Measurements from ENCODE around the gene TSPAN18. TPM values are rescaled to one million over a fixed set of nuclear protein-coding genes. Genes with fewer than 3 reads are reported as not detected.

TSPAN18 gene
- total RNA-seq, 1 experiment from 2014 or later, result 1.8 TPM

- no peaks in the 10 kb centered on the region for H3K9me2 ChIP-seq (replicated peaks; ENCODE audit: insufficient read depth, low read length)
- H3K9me3 ChIP-seq (ENCODE audit: low read length), result peaks cover 3% of the 10 kb centered on the region; the same call in 1 of the 2 replicates
- no peaks in the 10 kb centered on the region for H3K36me3 ChIP-seq (ENCODE audit: insufficient read depth, low read length)
- DNase-seq, result no peak
- H4K20me1 ChIP-seq (ENCODE audit: insufficient read depth, low read depth, low read length), result no peaks in the 10 kb centered on the region
- H3K27me3 ChIP-seq (ENCODE audit: low read length), result no peaks in the 10 kb centered on the region
- no peak overlapping the region for H3K27ac ChIP-seq (ENCODE audit: low read length)
- no peak overlapping the region for H3K9ac ChIP-seq (ENCODE audit: low read length)
- no peaks in the 10 kb centered on the region for H3K79me2 ChIP-seq (ENCODE audit: low read length)
- no peak overlapping the region for H3K4me2 ChIP-seq (ENCODE audit: low read depth, low read length, poor library complexity, severe bottlenecking)
- H3K4me3 ChIP-seq (ENCODE audit: low read length), result no peak overlapping the region
- H2AFZ ChIP-seq (ENCODE audit: low read length), result no peak overlapping the region
- H3K4me1 ChIP-seq (ENCODE audit: low read length), result no peaks in the 10 kb centered on the region
Observed at GRCh38 chr11:44851496-44851895, 124.7 kb downstream of the TSPAN18 start.

GRCh38 chr11:44852159-44852747, 125.5 kb downstream of the TSPAN18 start:
- no peaks in the 10 kb centered on the region for H3K27me3 ChIP-seq (ENCODE audit: low read length)
- peaks cover 3% of the 10 kb centered on the region; the same call in 1 of the 2 replicates for H3K9me3 ChIP-seq (ENCODE audit: low read length)
- no peak overlapping the region for H3K9ac ChIP-seq (ENCODE audit: low read length)
- no peaks in the 10 kb centered on the region for H3K9me2 ChIP-seq (replicated peaks; ENCODE audit: insufficient read depth, low read length)
- H3K27ac ChIP-seq (ENCODE audit: low read length), result no peak overlapping the region
- no peaks in the 10 kb centered on the region for H3K79me2 ChIP-seq (ENCODE audit: low read length)
- no peaks in the 10 kb centered on the region for H3K36me3 ChIP-seq (ENCODE audit: insufficient read depth, low read length)
- H3K4me1 ChIP-seq (ENCODE audit: low read length), result no peaks in the 10 kb centered on the region
- no peak overlapping the region for H3K4me3 ChIP-seq (ENCODE audit: low read length)
- no peaks in the 10 kb centered on the region for H4K20me1 ChIP-seq (ENCODE audit: insufficient read depth, low read depth, low read length)
- no peak overlapping the region for H2AFZ ChIP-seq (ENCODE audit: low read length)
- no peak overlapping the region for H3K4me2 ChIP-seq (ENCODE audit: low read depth, low read length, poor library complexity, severe bottlenecking)
- no peak for DNase-seq

- Histone ChIP-seq H3K27ac (ENCODE audit: low read length) (no peak overlapping the region), H3K36me3 (ENCODE audit: insufficient read depth, low read length) (no peaks in the 10 kb centered on the region), H3K9me3 (ENCODE audit: low read length) (no peaks in the 10 kb centered on the region), H4K20me1 (ENCODE audit: insufficient read depth, low read depth, low read length) (no peaks in the 10 kb centered on the region), H3K27me3 (ENCODE audit: low read length) (no peaks in the 10 kb centered on the region), H3K4me3 (ENCODE audit: low read length) (no peak overlapping the region), H3K4me1 (ENCODE audit: low read length) (no peaks in the 10 kb centered on the region), H3K9me2 (replicated peaks; ENCODE audit: insufficient read depth, low read length) (no peaks in the 10 kb centered on the region), H3K4me2 (ENCODE audit: low read depth, low read length, poor library complexity, severe bottlenecking) (no peak overlapping the region), H2AFZ (ENCODE audit: low read length) (no peak overlapping the region), H3K79me2 (ENCODE audit: low read length) (no peaks in the 10 kb centered on the region), H3K9ac (ENCODE audit: low read length) (no peak overlapping the region)
- DNase-seq, result no peak
Observed at GRCh38 chr11:44852952-44853351, 126.2 kb downstream of the TSPAN18 start.

- H3K4me3 ChIP-seq (ENCODE audit: low read length), result no peak overlapping the region
- no peaks in the 10 kb centered on the region for H3K79me2 ChIP-seq (ENCODE audit: low read length)
- H3K27ac ChIP-seq (ENCODE audit: low read length), result no peak overlapping the region
- no peak overlapping the region for H3K9ac ChIP-seq (ENCODE audit: low read length)
- H3K27me3 ChIP-seq (ENCODE audit: low read length), result no peaks in the 10 kb centered on the region
- H3K4me2 ChIP-seq (ENCODE audit: low read depth, low read length, poor library complexity, severe bottlenecking), result no peak overlapping the region
- H3K36me3 ChIP-seq (ENCODE audit: insufficient read depth, low read length), result no peaks in the 10 kb centered on the region
- no peaks in the 10 kb centered on the region for H4K20me1 ChIP-seq (ENCODE audit: insufficient read depth, low read depth, low read length)
- DNase-seq, result no peak
- peaks cover 4% of the 10 kb centered on the region for H3K4me1 ChIP-seq (ENCODE audit: low read length)
- H2AFZ ChIP-seq (ENCODE audit: low read length), result no peak overlapping the region
- H3K9me3 ChIP-seq (ENCODE audit: low read length), result no peaks in the 10 kb centered on the region
- no peaks in the 10 kb centered on the region for H3K9me2 ChIP-seq (replicated peaks; ENCODE audit: insufficient read depth, low read length)
Observed at GRCh38 chr11:44853666-44854065, 126.9 kb downstream of the TSPAN18 start.

GRCh38 chr11:44854086-44854485, 127.3 kb downstream of the TSPAN18 start:
- DNase-seq, result no peak
- H3K9me3 ChIP-seq (ENCODE audit: low read length), result no peaks in the 10 kb centered on the region
- no peak overlapping the region for H3K27ac ChIP-seq (ENCODE audit: low read length)

GRCh38 chr11:44854741-44855492, 128.2 kb downstream of the TSPAN18 start:
- H3K4me3 ChIP-seq (ENCODE audit: low read length), result no peak overlapping the region
- H3K4me2 ChIP-seq (ENCODE audit: low read depth, low read length, poor library complexity, severe bottlenecking), result no peak overlapping the region
- H2AFZ ChIP-seq (ENCODE audit: low read length), result no peak overlapping the region

More at GRCh38 chr11:44854086-44854485, 127.3 kb downstream of the TSPAN18 start:
- H2AFZ ChIP-seq (ENCODE audit: low read length), result no peak overlapping the region
- no peaks in the 10 kb centered on the region for H3K79me2 ChIP-seq (ENCODE audit: low read length)
- peaks cover 8% of the 10 kb centered on the region for H3K4me1 ChIP-seq (ENCODE audit: low read length)
- no peaks in the 10 kb centered on the region for H3K36me3 ChIP-seq (ENCODE audit: insufficient read depth, low read length)
- no peaks in the 10 kb centered on the region for H3K27me3 ChIP-seq (ENCODE audit: low read length)
- no peak overlapping the region for H3K4me3 ChIP-seq (ENCODE audit: low read length)
- H3K9ac ChIP-seq (ENCODE audit: low read length), result no peak overlapping the region
- no peaks in the 10 kb centered on the region for H3K9me2 ChIP-seq (replicated peaks; ENCODE audit: insufficient read depth, low read length)
- no peaks in the 10 kb centered on the region for H4K20me1 ChIP-seq (ENCODE audit: insufficient read depth, low read depth, low read length)
- no peak overlapping the region for H3K4me2 ChIP-seq (ENCODE audit: low read depth, low read length, poor library complexity, severe bottlenecking)

GRCh38 chr11:44855493-44855849, 128.7 kb downstream of the TSPAN18 start:
- no peak overlapping the region for H3K27ac ChIP-seq (ENCODE audit: low read length)
- H3K4me3 ChIP-seq (ENCODE audit: low read length), result no peak overlapping the region
- H3K79me2 ChIP-seq (ENCODE audit: low read length), result no peaks in the 10 kb centered on the region
- no peaks in the 10 kb centered on the region for H4K20me1 ChIP-seq (ENCODE audit: insufficient read depth, low read depth, low read length)
- H3K27me3 ChIP-seq (ENCODE audit: low read length), result no peaks in the 10 kb centered on the region
- no peaks in the 10 kb centered on the region for H3K9me3 ChIP-seq (ENCODE audit: low read length)
- H3K4me2 ChIP-seq (ENCODE audit: low read depth, low read length, poor library complexity, severe bottlenecking), result no peak overlapping the region
- no peak overlapping the region for H2AFZ ChIP-seq (ENCODE audit: low read length)
- no peaks in the 10 kb centered on the region for H3K36me3 ChIP-seq (ENCODE audit: insufficient read depth, low read length)
- DNase-seq, result no peak
- H3K9ac ChIP-seq (ENCODE audit: low read length), result no peak overlapping the region
- H3K9me2 ChIP-seq (replicated peaks; ENCODE audit: insufficient read depth, low read length), result no peaks in the 10 kb centered on the region
- H3K4me1 ChIP-seq (ENCODE audit: low read length), result peaks cover 22% of the 10 kb centered on the region

More at GRCh38 chr11:44854741-44855492, 128.2 kb downstream of the TSPAN18 start:
- Histone ChIP-seq H3K36me3 (ENCODE audit: insufficient read depth, low read length) (no peaks in the 10 kb centered on the region), H3K9ac (ENCODE audit: low read length) (no peak overlapping the region), H3K27me3 (ENCODE audit: low read length) (no peaks in the 10 kb centered on the region), H4K20me1 (ENCODE audit: insufficient read depth, low read depth, low read length) (no peaks in the 10 kb centered on the region), H3K4me1 (ENCODE audit: low read length) (peaks cover 17% of the 10 kb centered on the region), H3K27ac (ENCODE audit: low read length) (no peak overlapping the region), H3K9me2 (replicated peaks; ENCODE audit: insufficient read depth, low read length) (no peaks in the 10 kb centered on the region), H3K79me2 (ENCODE audit: low read length) (no peaks in the 10 kb centered on the region), H3K9me3 (ENCODE audit: low read length) (no peaks in the 10 kb centered on the region)
- DNase-seq, result no peak

GRCh38 chr11:44857490-44858090, 130.8 kb downstream of the TSPAN18 start:
- DNase-seq, result no peak
- H3K36me3 ChIP-seq (ENCODE audit: insufficient read depth, low read length), result no peaks in the 10 kb centered on the region
- no peaks in the 10 kb centered on the region for H3K9me3 ChIP-seq (ENCODE audit: low read length)
- no peak overlapping the region for H3K27ac ChIP-seq (ENCODE audit: low read length)
- H3K4me2 ChIP-seq (ENCODE audit: low read depth, low read length, poor library complexity, severe bottlenecking), result no peak overlapping the region
- H3K9me2 ChIP-seq (replicated peaks; ENCODE audit: insufficient read depth, low read length), result no peaks in the 10 kb centered on the region
- H3K4me1 ChIP-seq (ENCODE audit: low read length), result peaks cover 34% of the 10 kb centered on the region
- no peak overlapping the region for H3K4me3 ChIP-seq (ENCODE audit: low read length)
- no peak overlapping the region for H3K9ac ChIP-seq (ENCODE audit: low read length)
- H4K20me1 ChIP-seq (ENCODE audit: insufficient read depth, low read depth, low read length), result no peaks in the 10 kb centered on the region
- H3K27me3 ChIP-seq (ENCODE audit: low read length), result 0 out of 2 replicates have a peak, but pooled peaks cover 2% of the 10 kb centered on the region
- no peak overlapping the region for H2AFZ ChIP-seq (ENCODE audit: low read length)
- H3K79me2 ChIP-seq (ENCODE audit: low read length), result no peaks in the 10 kb centered on the region

Data from Karpas-422 (cell line).